ENCODE data around the gene TRIM54. TPM values are rescaled to one million over a fixed set of nuclear protein-coding genes. Genes with fewer than 3 reads are reported as not detected.

Gene TRIM54
- total RNA-seq, 1 experiment from 2014 or later: 2.0 TPM

GRCh38 chr2:27308359-27308881 is 26.2 kb downstream of the TRIM54 start, which contains the start of gene UCN:
TSS of gene UCN (minus strand) at chr2:27308445. CDS start at chr2:27307895, 550 bp downstream.
- ChIA-PET POLR2A (no interaction called here), RAD21 (ENCODE audit: low non-redundant PET in 1 of 2, low total read pairs in 2 of 2, uncharacterized antibody in 2 of 2, unreplicated experiment in 2 of 2) (no interaction called here), CTCF (no interaction called here)
- TF ChIP-seq CBX3 (IDR thresholded peaks at IDR 0.05; ENCODE audit: low read depth) (no peak), REST (IDR thresholded peaks at IDR 0.05; ENCODE audit: low read depth) (peak; percentile 56; the same call in 1 of the 2 replicates)
- no peak for ATAC-seq
- H3K9ac ChIP-seq (ENCODE audit: low read length): no peak within 1 kb of the TSS
- H3K27ac ChIP-seq (ENCODE audit: low read depth, low read length): no peak within 1 kb of the TSS
- no peaks in the 10 kb centered on the region for H3K27me3 ChIP-seq (ENCODE audit: insufficient read depth, low read length)
- no peak within 1 kb of the TSS for H2AFZ ChIP-seq (ENCODE audit: low read depth, low read length, poor library complexity, severe bottlenecking)
- no peaks in the 10 kb centered on the region for H3K9me2 ChIP-seq (ENCODE audit: insufficient read depth)
- no peaks in the 10 kb centered on the region for H3K79me2 ChIP-seq (ENCODE audit: insufficient read depth, low read length)
- peaks cover 0 to 5% of the 10 kb centered on the region in 2 experiments; a peak in 1 of 4 replicates for H3K36me3 ChIP-seq (ENCODE audit: control insufficient read depth in 1 of 2, insufficient read depth in 2 of 2, low read length in 2 of 2)
- no peaks in the 10 kb centered on the region for H4K20me1 ChIP-seq (ENCODE audit: insufficient read depth)
- H3K9me3 ChIP-seq (ENCODE audit: control insufficient read depth in 1 of 2, insufficient read depth in 1 of 2, low read depth in 1 of 2, low read length in 2 of 2): no peaks in the 10 kb centered on the region
- BruUV-seq (replicated peaks): no TSS peak
- DNase-seq (ENCODE audit: low read depth, low spot score): no peak
- no peaks in the 10 kb centered on the region for H3K4me1 ChIP-seq (ENCODE audit: control insufficient read depth in 1 of 2, insufficient read depth in 2 of 2, low read length in 2 of 2)
- H3K4me2 ChIP-seq (ENCODE audit: low read length): no peak within 1 kb of the TSS
- intact Hi-C loops (cut with micrococcal nuclease): no loop called here
- H3K4me3 ChIP-seq (replicated peaks in 1 of 2; ENCODE audit: low read depth in 1 of 2, low read length in 2 of 2): no peak within 1 kb of the TSS

GRCh38 chr2:27309651-27310050 is 27.4 kb downstream of the TRIM54 start:
- Histone ChIP-seq H3K9ac (ENCODE audit: low read length) (no peak overlapping the region), H3K36me3 (ENCODE audit: control insufficient read depth in 1 of 2, insufficient read depth in 2 of 2, low read length in 2 of 2) (peaks cover 0 to 5% of the 10 kb centered on the region in 2 experiments; a peak in 1 of 4 replicates), H3K4me2 (ENCODE audit: low read length) (no peak overlapping the region), H4K20me1 (ENCODE audit: insufficient read depth) (no peaks in the 10 kb centered on the region), H3K9me2 (ENCODE audit: insufficient read depth) (no peaks in the 10 kb centered on the region), H3K27me3 (ENCODE audit: insufficient read depth, low read length) (no peaks in the 10 kb centered on the region), H3K27ac (ENCODE audit: low read depth, low read length) (no peak overlapping the region), H3K9me3 (ENCODE audit: control insufficient read depth in 1 of 2, insufficient read depth in 1 of 2, low read depth in 1 of 2, low read length in 2 of 2) (no peaks in the 10 kb centered on the region), H3K4me3 (replicated peaks in 1 of 2; ENCODE audit: low read depth in 1 of 2, low read length in 2 of 2) (no peak overlapping the region), H2AFZ (ENCODE audit: low read depth, low read length, poor library complexity, severe bottlenecking) (no peak overlapping the region), H3K4me1 (ENCODE audit: control insufficient read depth in 1 of 2, insufficient read depth in 2 of 2, low read length in 2 of 2) (no peaks in the 10 kb centered on the region), H3K79me2 (ENCODE audit: insufficient read depth, low read length) (no peaks in the 10 kb centered on the region)
- ATAC-seq (no peak), DNase-seq (ENCODE audit: low read depth, low spot score) (no peak)
- ChIA-PET RAD21 (ENCODE audit: low non-redundant PET in 1 of 2, low total read pairs in 2 of 2, uncharacterized antibody in 2 of 2, unreplicated experiment in 2 of 2) (no interaction called here), POLR2A (interaction anchor here (0.7 kb wide), 1 partner anchor 204 kb away, joined by 3 read pairs; no protein-coding TSS in a partner anchor), CTCF (no interaction called here)
- intact Hi-C loops (cut with micrococcal nuclease): no loop called here
- BruUV-seq (replicated peaks): TSS peak; percentile 42
- no peak for TF ChIP-seq YY1 (IDR thresholded peaks at IDR 0.05; ENCODE audit: extremely low read depth, insufficient replicate concordance, low read depth, low read length)
- TF ChIP-seq RAD21 (IDR thresholded peaks at IDR 0.05; ENCODE audit: low read depth): no peak
- no peak for TF ChIP-seq CBX3 (IDR thresholded peaks at IDR 0.05; ENCODE audit: low read depth)
- no peak for TF ChIP-seq MAX (IDR thresholded peaks at IDR 0.05)
- TF ChIP-seq EZH2phosphoT487 (IDR thresholded peaks at IDR 0.05; ENCODE audit: borderline replicate concordance): no peak
- no peak for TF ChIP-seq TCF7L2 (IDR thresholded peaks at IDR 0.05; ENCODE audit: borderline replicate concordance, extremely low read depth, insufficient read depth, insufficient read length)
- no peak for TF ChIP-seq EZH2 (IDR thresholded peaks at IDR 0.05)
- TF ChIP-seq SIN3A (IDR thresholded peaks at IDR 0.05; ENCODE audit: low read depth): no peak
- no peak for TF ChIP-seq CEBPB (IDR thresholded peaks at IDR 0.05; ENCODE audit: low read depth)
- no peak for TF ChIP-seq SP1 (IDR thresholded peaks at IDR 0.05; ENCODE audit: low read depth)
- no peak for TF ChIP-seq ZFX (IDR thresholded peaks at IDR 0.05)
- no peak for TF ChIP-seq EGR1 (IDR thresholded peaks at IDR 0.05; ENCODE audit: low read depth)
- TF ChIP-seq ZBTB33 (IDR thresholded peaks at IDR 0.05; ENCODE audit: extremely low read depth, insufficient replicate concordance, low read length): no peak
- TF ChIP-seq POLR2A (IDR thresholded peaks at IDR 0.05; ENCODE audit: borderline replicate concordance, extremely low read depth, insufficient read depth, insufficient read length): no peak

Measured in HCT116 (cell line).